Mesenchymal stem cell (in vitro differentiated cells and primary cell): ENCODE data around the gene CLCN5.

Source experiments
- DNase-seq: peaks from one replicate; pipeline ENCODE4 v3.0.0-alpha.2; 2013
- H2AFZ ChIP-seq: one replicate; pipeline ENCODE4 v1.6.1; 2013; ENCODE audit warnings: low read depth, mild to moderate bottlenecking, control low read depth, inconsistent platforms, low read length, moderate library complexity
- H2AK5ac ChIP-seq: 2 replicates; pipeline ENCODE4 v1.6.1; 2013; ENCODE audit warnings: low read length, moderate library complexity, mild to moderate bottlenecking, inconsistent platforms; ENCODE audit not compliant: severe bottlenecking
- H2BK120ac ChIP-seq: one replicate; pipeline ENCODE4 v1.6.1; 2013; ENCODE audit warnings: low read depth, mild to moderate bottlenecking, inconsistent platforms, low read length, moderate library complexity
- H2BK12ac ChIP-seq, 2 experiments: one replicate each; pipeline ENCODE4 v1.6.1; 2013; ENCODE audit warnings: inconsistent platforms in 2 of 2, low read length in 2 of 2, mild to moderate bottlenecking in 2 of 2, moderate library complexity in 2 of 2, control low read depth in 1 of 2
- H2BK15ac ChIP-seq: one replicate; pipeline ENCODE4 v1.6.1; 2013; ENCODE audit warnings: mild to moderate bottlenecking, low read depth, inconsistent platforms; ENCODE audit not compliant: poor library complexity, severe bottlenecking
- H2BK5ac ChIP-seq: 2 replicates; pipeline ENCODE4 v1.6.1; 2013; ENCODE audit warnings: low read depth, mild to moderate bottlenecking, low read length, control low read depth, inconsistent platforms; ENCODE audit not compliant: poor library complexity, severe bottlenecking
- H3K14ac ChIP-seq, 2 experiments: one replicate each; pipeline ENCODE4 v1.6.1; 2013; ENCODE audit warnings: inconsistent platforms in 2 of 2, low read length in 2 of 2, control low read depth in 1 of 2, mild to moderate bottlenecking in 1 of 2, moderate library complexity in 1 of 2
- H3K18ac ChIP-seq, 2 experiments: one replicate each; pipeline ENCODE4 v1.6.1; 2013; ENCODE audit warnings: inconsistent platforms in 2 of 2, low read length in 2 of 2, control low read depth in 1 of 2, low read depth in 1 of 2, mild to moderate bottlenecking in 1 of 2
- H3K23ac ChIP-seq, 2 experiments: one replicate each; pipeline ENCODE4 v1.6.1; 2013; ENCODE audit warnings: inconsistent platforms in 2 of 2, low read length in 2 of 2, mild to moderate bottlenecking in 2 of 2, moderate library complexity in 2 of 2, control low read depth in 1 of 2
- H3K27ac ChIP-seq: 2 replicates; pipeline ENCODE4 v1.5.1; 2013; ENCODE audit warnings: mild to moderate bottlenecking, moderate library complexity, low read length, control low read depth, inconsistent platforms; ENCODE audit not compliant: poor library complexity, severe bottlenecking
- H3K27me3 ChIP-seq, 2 experiments: 2 replicates each; pipeline versions ENCODE4 v1.6.1 to v1.7.0; 2013; ENCODE audit warnings: low read length in 2 of 2, mild to moderate bottlenecking in 2 of 2, moderate library complexity in 2 of 2, control low read depth in 1 of 2, inconsistent platforms in 1 of 2; ENCODE audit not compliant: control insufficient read depth in 1 of 2, insufficient read depth in 1 of 2
- H3K36me3 ChIP-seq, 2 experiments: 2 replicates each; pipeline versions ENCODE4 v1.6.1 to v1.7.0; 2013; ENCODE audit warnings: low read length in 2 of 2, control low read depth in 1 of 2, inconsistent platforms in 1 of 2, low read depth in 1 of 2, mild to moderate bottlenecking in 1 of 2; ENCODE audit not compliant: insufficient read depth in 2 of 2, control insufficient read depth in 1 of 2
- H3K4ac ChIP-seq, 2 experiments: one replicate each; pipeline ENCODE4 v1.6.1; 2013; ENCODE audit warnings: inconsistent platforms in 2 of 2, low read length in 2 of 2, mild to moderate bottlenecking in 2 of 2, moderate library complexity in 2 of 2, control low read depth in 1 of 2, low read depth in 1 of 2
- H3K4me1 ChIP-seq: 2 replicates; pipeline ENCODE4 v1.6.1; 2013; ENCODE audit warnings: low read depth, low read length, control low read depth; ENCODE audit not compliant: control insufficient read depth, insufficient read depth
- H3K4me2 ChIP-seq: 2 replicates; pipeline ENCODE4 v1.6.1; 2013; ENCODE audit warnings: low read length, mild to moderate bottlenecking, inconsistent platforms; ENCODE audit not compliant: poor library complexity, severe bottlenecking
- H3K4me3 ChIP-seq, 2 experiments: 2 replicates each; pipeline versions ENCODE4 v1.5.1 to v1.7.0; 2013; ENCODE audit warnings: low read length in 2 of 2, mild to moderate bottlenecking in 2 of 2, control low read depth in 1 of 2, low read depth in 1 of 2; ENCODE audit not compliant: insufficient read depth in 1 of 2
- H3K79me1 ChIP-seq: replicated peaks from 2 replicates; pipeline ENCODE4 v1.6.1; 2013; ENCODE audit warnings: mild to moderate bottlenecking, control low read depth, low read length, inconsistent platforms; ENCODE audit not compliant: poor library complexity, severe bottlenecking
- H3K9ac ChIP-seq: 2 replicates; pipeline ENCODE4 v1.7.0; 2013; ENCODE audit warnings: mild to moderate bottlenecking, low read length, moderate library complexity
- H3K9me3 ChIP-seq: 2 replicates; pipeline ENCODE4 v1.7.0; 2013; ENCODE audit warnings: mild to moderate bottlenecking, low read length; ENCODE audit not compliant: control insufficient read depth
- H4K8ac ChIP-seq: one replicate; pipeline ENCODE4 v1.6.1; 2013; ENCODE audit warnings: inconsistent platforms, mild to moderate bottlenecking, low read length, moderate library complexity
- H4K91ac ChIP-seq: one replicate; pipeline ENCODE4 v1.6.1; 2013; ENCODE audit warnings: mild to moderate bottlenecking, low read length, inconsistent platforms
- WGBS: methylation state at CpG from one replicate; pipeline ENCODE4 v1.1.7; 2013; ENCODE audit warnings: mixed read lengths; 5-methylcytosine and 5-hydroxymethylcytosine counted together

CLCN5 gene

DNA sequence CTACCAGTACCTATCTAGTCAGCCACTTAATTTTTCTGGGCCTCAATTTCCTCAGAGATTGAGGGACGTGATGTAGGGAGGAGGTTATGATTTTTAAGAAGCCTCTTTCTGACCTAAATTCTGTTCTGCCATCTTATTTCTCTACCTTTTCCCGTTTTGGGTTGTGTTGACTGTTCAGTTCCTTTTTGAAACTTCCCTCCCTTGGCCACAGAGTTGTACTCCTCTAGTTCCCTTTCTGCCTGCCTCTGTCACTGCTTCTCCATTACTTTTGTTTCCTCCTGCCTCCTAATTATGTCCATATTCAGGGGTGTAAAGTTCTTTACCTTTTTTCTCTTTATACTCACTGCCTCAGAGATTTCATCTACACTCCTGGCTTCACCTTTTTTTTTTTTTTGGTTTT is 25.4 kb downstream of the CLCN5 start:
- Histone ChIP-seq H3K18ac (no peak overlapping the region), H3K23ac (no peak overlapping the region), H2AFZ (no peak overlapping the region), H3K4ac (no peak overlapping the region), H4K91ac (no peak overlapping the region), H3K36me3 (no peaks in the 10 kb centered on the region), H3K27me3 (no peaks in the 10 kb centered on the region), H2BK15ac (no peak overlapping the region), H3K4me1 (no peaks in the 10 kb centered on the region), H2AK5ac (no peak overlapping the region), H3K4me2 (no peak overlapping the region), H3K9me3 (no peaks in the 10 kb centered on the region), H3K79me1 (no peaks in the 10 kb centered on the region), H3K14ac (no peak overlapping the region), H4K8ac (no peak overlapping the region), H3K9ac (no peak overlapping the region), H2BK120ac (no peak overlapping the region), H3K4me3 (no peak overlapping the region), H2BK5ac (no peak overlapping the region), H3K27ac (no peak overlapping the region), H2BK12ac (no peak overlapping the region)
- DNase-seq = no peak
- WGBS = 100% methylated on average over 1 of the region's 2 CpGs

DNA sequence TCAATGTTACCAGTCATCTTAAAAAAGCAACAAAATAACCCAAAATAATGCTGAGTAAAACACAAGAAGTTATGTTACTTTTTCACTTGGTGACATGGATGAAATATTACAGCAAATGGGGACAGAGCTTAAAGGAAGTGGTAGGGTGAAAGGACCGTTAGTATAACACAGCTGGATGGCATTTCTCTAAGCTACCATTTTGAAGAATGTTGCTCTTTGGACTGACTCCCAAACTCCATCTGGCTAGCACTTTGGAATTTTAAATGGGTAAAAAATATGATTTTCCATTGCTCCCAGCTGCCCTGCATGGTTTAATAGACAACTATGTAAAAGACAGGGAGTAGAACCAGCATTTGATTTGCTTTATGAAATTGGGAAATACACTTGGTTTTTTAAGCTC is 27.6 kb downstream of the CLCN5 start:
- H2AK5ac ChIP-seq = no peak overlapping the region
- H3K4ac ChIP-seq = no peak overlapping the region
- no peaks in the 10 kb centered on the region for H3K79me1 ChIP-seq
- H3K4me3 ChIP-seq = no peak overlapping the region
- no peak overlapping the region for H3K9ac ChIP-seq
- no CpG with 5 or more reads among the region's 1 CpG for WGBS
- no peaks in the 10 kb centered on the region for H3K27me3 ChIP-seq
- H2BK15ac ChIP-seq = no peak overlapping the region
- no peak overlapping the region for H2BK12ac ChIP-seq
- no peak overlapping the region for H3K23ac ChIP-seq
- no peak overlapping the region for H2BK120ac ChIP-seq
- no peak for DNase-seq
- H3K14ac ChIP-seq = no peak overlapping the region
- no peaks in the 10 kb centered on the region for H3K36me3 ChIP-seq
- no peaks in the 10 kb centered on the region for H3K4me1 ChIP-seq
- no peak overlapping the region for H2AFZ ChIP-seq
- H4K8ac ChIP-seq = no peak overlapping the region
- no peak overlapping the region for H2BK5ac ChIP-seq
- H3K27ac ChIP-seq = no peak overlapping the region
- H3K18ac ChIP-seq = no peak overlapping the region
- H3K4me2 ChIP-seq = no peak overlapping the region
- H3K9me3 ChIP-seq = no peaks in the 10 kb centered on the region
- H4K91ac ChIP-seq = no peak overlapping the region

DNA sequence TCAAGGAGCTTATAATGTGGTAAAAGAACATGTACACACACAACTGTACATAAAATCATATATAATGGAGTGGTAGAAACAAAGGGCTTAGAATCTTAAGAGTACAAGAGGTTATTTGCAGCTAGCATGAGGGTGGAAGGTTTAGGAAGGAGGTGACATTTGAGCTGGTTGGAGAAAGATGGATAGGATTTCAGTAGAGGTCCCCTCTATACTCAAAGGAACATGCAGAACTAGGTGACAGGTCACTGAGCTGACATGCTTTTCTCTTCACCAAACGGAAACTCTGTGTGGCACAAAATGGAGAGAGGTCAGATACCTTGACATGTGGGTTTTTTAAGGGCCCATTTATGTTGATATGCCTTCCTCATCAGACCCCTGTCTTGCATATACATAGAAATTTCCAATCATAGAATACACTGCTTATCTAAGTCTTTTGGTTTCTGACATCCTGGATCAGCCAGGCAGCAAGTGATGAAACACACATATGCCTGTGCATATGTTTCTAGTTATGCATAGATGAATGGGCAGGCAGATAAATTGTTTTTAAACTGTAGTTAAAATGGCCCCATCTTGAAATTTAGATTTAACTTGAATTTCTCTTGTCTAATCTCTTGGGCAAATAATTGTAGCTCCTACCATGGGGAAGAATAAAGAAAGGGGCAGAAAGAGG is 29.3 kb downstream of the CLCN5 start:
- Histone ChIP-seq H3K23ac (no peak overlapping the region), H2BK120ac (no peak overlapping the region), H4K8ac (no peak overlapping the region), H2BK15ac (no peak overlapping the region), H3K4me1 (no peaks in the 10 kb centered on the region), H3K18ac (no peak overlapping the region), H3K9ac (no peak overlapping the region), H2AFZ (no peak overlapping the region), H3K27ac (no peak overlapping the region), H3K4ac (no peak overlapping the region), H3K4me3 (no peak overlapping the region), H2BK12ac (no peak overlapping the region), H3K14ac (no peak overlapping the region), H3K36me3 (no peaks in the 10 kb centered on the region), H3K27me3 (no peaks in the 10 kb centered on the region), H4K91ac (no peak overlapping the region), H3K9me3 (no peaks in the 10 kb centered on the region), H3K4me2 (no peak overlapping the region), H3K79me1 (no peaks in the 10 kb centered on the region), H2BK5ac (no peak overlapping the region), H2AK5ac (no peak overlapping the region)
- WGBS = no CpG with 5 or more reads among the region's 1 CpG
- DNase-seq = no peak

DNA sequence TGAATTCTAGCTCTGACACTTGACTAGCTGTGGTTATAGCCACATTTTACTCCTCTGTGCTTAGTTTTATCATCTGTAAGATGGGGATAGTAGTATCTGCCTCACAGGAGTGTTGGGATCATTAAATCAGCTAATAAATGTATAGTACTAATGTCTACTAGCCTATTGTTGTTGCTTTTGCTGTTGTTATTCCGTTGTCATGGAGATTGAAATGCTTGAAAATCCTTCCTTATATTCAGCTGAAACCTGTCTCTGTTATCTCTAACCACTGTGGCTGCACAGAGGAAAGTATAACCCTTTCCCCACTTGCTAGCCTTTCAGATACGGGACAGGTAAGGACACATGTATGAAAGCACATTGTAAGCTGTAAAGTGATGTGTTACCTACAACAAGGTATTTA is 33.9 kb downstream of the CLCN5 start:
- WGBS = no CpG with 5 or more reads among the region's 2 CpGs

More for the DNA sequence above, 33.9 kb downstream of the CLCN5 start:
- Histone ChIP-seq H3K14ac (no peak overlapping the region), H3K9me3 (no peaks in the 10 kb centered on the region), H3K18ac (no peak overlapping the region), H3K23ac (no peak overlapping the region), H2AFZ (no peak overlapping the region), H2BK12ac (no peak overlapping the region), H3K79me1 (no peaks in the 10 kb centered on the region), H3K4me2 (no peak overlapping the region), H3K9ac (no peak overlapping the region), H2AK5ac (no peak overlapping the region), H3K4me1 (no peaks in the 10 kb centered on the region), H2BK120ac (no peak overlapping the region), H3K27ac (no peak overlapping the region), H3K27me3 (no peaks in the 10 kb centered on the region), H2BK5ac (no peak overlapping the region), H4K8ac (no peak overlapping the region), H3K4ac (no peak overlapping the region), H3K36me3 (no peaks in the 10 kb centered on the region), H3K4me3 (no peak overlapping the region), H2BK15ac (no peak overlapping the region), H4K91ac (no peak overlapping the region)
- no peak for DNase-seq
